SK-N-SH (cell line): ENCODE data around the gene THOC6.

ENCODE experiments used
- FOXM1 ChIP-seq: IDR thresholded peaks from 2 replicates; pipeline ENCODE4 v1.4.0; 2012; ENCODE audit warnings: low read depth, mild to moderate bottlenecking
- TF ChIP-seq, protein P1 (sequence below): IDR thresholded peaks from 2 replicates; pipeline ENCODE4; 2012
- TF ChIP-seq, protein P2 (sequence below): fragments of 200-600 bp; sonication (generic); IDR thresholded peaks from 2 replicates; pipeline ENCODE4 v1.6.1; 2017; ENCODE audit warnings: antibody characterized with exemption, mild to moderate bottlenecking, moderate library complexity

DNA sequence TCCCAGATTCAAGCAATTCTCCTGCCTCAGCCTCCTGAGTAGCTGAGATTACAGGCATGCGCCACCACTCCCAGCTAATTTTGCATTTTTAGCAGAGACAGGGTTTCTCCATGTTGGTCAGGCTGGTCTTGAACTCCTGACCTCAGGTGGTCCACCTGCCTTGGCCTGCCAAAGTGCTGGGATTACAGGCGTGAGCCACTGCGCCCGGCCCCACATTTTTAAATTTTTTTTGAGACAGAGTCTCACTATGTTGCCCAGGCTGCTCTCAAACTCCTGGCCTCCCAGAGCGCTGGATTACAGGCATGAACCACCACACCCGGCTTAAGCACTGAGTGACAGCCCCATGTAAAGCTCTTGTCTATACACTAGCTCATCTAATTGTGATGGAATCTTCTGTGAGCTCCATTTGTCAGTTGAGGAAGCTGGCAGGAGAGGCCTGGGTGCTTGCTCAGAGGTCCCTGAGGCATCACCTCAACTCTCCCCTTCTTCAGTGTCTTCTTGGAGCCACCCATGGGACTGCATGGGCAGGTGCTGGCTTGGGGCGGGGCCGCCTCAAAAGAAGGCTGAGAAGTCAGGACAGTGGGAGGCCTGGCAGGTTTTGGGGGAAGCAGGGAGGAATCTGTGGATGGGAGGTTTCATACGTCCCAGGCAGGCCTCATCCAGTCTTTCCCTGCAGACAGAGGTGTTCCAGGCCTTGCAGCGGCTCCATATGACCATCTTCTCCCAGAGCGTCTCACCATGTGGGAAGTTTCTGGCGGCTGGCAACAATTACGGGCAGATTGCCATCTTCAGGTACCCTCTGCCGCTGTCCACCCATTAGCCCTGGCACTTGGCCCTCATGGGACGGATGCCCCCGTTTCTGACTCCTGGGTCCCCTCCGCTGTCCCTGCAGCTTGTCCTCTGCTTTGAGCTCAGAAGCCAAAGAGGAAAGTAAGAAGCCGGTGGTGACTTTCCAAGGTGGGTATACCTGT, 1.5 kb downstream of the THOC6 start:
- TF ChIP-seq, protein P1, sequence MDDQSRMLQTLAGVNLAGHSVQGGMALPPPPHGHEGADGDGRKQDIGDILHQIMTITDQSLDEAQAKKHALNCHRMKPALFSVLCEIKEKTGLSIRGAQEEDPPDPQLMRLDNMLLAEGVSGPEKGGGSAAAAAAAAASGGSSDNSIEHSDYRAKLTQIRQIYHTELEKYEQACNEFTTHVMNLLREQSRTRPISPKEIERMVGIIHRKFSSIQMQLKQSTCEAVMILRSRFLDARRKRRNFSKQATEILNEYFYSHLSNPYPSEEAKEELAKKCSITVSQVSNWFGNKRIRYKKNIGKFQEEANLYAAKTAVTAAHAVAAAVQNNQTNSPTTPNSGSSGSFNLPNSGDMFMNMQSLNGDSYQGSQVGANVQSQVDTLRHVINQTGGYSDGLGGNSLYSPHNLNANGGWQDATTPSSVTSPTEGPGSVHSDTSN, result no peak
- TF ChIP-seq, protein P2, sequence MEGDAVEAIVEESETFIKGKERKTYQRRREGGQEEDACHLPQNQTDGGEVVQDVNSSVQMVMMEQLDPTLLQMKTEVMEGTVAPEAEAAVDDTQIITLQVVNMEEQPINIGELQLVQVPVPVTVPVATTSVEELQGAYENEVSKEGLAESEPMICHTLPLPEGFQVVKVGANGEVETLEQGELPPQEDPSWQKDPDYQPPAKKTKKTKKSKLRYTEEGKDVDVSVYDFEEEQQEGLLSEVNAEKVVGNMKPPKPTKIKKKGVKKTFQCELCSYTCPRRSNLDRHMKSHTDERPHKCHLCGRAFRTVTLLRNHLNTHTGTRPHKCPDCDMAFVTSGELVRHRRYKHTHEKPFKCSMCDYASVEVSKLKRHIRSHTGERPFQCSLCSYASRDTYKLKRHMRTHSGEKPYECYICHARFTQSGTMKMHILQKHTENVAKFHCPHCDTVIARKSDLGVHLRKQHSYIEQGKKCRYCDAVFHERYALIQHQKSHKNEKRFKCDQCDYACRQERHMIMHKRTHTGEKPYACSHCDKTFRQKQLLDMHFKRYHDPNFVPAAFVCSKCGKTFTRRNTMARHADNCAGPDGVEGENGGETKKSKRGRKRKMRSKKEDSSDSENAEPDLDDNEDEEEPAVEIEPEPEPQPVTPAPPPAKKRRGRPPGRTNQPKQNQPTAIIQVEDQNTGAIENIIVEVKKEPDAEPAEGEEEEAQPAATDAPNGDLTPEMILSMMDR, result no peak
- TF ChIP-seq FOXM1, result no peak
